Measurements from ENCODE around the gene HOXA9.

HOXA9 gene

GRCh38 chr7:27139334-27140125, 25.8 kb downstream of the HOXA9 start:
- Histone ChIP-seq H3K27ac (ENCODE audit: insufficient read depth, low read depth, low read length, poor library complexity, severe bottlenecking) (no peak overlapping the region), H3K9me3 (ENCODE audit: control insufficient read depth, low read length) (no peaks in the 10 kb centered on the region), H3K4me3 (ENCODE audit: insufficient read depth, low read depth, low read length) (no peak overlapping the region), H3K36me3 (ENCODE audit: control insufficient read depth, insufficient read depth, low read length) (no peaks in the 10 kb centered on the region), H3K4me1 (ENCODE audit: control insufficient read depth, insufficient read depth, low read length) (peaks cover 4% of the 10 kb centered on the region), H3K27me3 (ENCODE audit: control insufficient read depth, insufficient read depth, low read length, poor library complexity, severe bottlenecking) (peaks cover 100% of the 10 kb centered on the region)
- WGBS, 2 experiments, result 1% methylated on average over 53 of the region's 53 CpGs

GRCh38 chr7:27138985-27139333, 26.4 kb downstream of the HOXA9 start:
- H3K36me3 ChIP-seq (ENCODE audit: control insufficient read depth, insufficient read depth, low read length), result no peaks in the 10 kb centered on the region
- no peaks in the 10 kb centered on the region for H3K9me3 ChIP-seq (ENCODE audit: control insufficient read depth, low read length)
- H3K4me3 ChIP-seq (ENCODE audit: insufficient read depth, low read depth, low read length), result no peak overlapping the region
- peaks cover 4% of the 10 kb centered on the region for H3K4me1 ChIP-seq (ENCODE audit: control insufficient read depth, insufficient read depth, low read length)
- peaks cover 100% of the 10 kb centered on the region for H3K27me3 ChIP-seq (ENCODE audit: control insufficient read depth, insufficient read depth, low read length, poor library complexity, severe bottlenecking)
- WGBS, 2 experiments, result 7 to 8% methylated on average over 11 of the region's 11 CpGs
- no peak overlapping the region for H3K27ac ChIP-seq (ENCODE audit: insufficient read depth, low read depth, low read length, poor library complexity, severe bottlenecking)

- peaks cover 4% of the 10 kb centered on the region for H3K4me1 ChIP-seq (ENCODE audit: control insufficient read depth, insufficient read depth, low read length)
- WGBS, 2 experiments, result 25 to 29% methylated on average over 1 of the region's 1 CpG
- H3K36me3 ChIP-seq (ENCODE audit: control insufficient read depth, insufficient read depth, low read length), result no peaks in the 10 kb centered on the region
- peaks cover 100% of the 10 kb centered on the region for H3K27me3 ChIP-seq (ENCODE audit: control insufficient read depth, insufficient read depth, low read length, poor library complexity, severe bottlenecking)
- no peak overlapping the region for H3K4me3 ChIP-seq (ENCODE audit: insufficient read depth, low read depth, low read length)
- H3K27ac ChIP-seq (ENCODE audit: insufficient read depth, low read depth, low read length, poor library complexity, severe bottlenecking), result no peak overlapping the region
- H3K9me3 ChIP-seq (ENCODE audit: control insufficient read depth, low read length), result no peaks in the 10 kb centered on the region
Observed at GRCh38 chr7:27138472-27138871, 26.9 kb downstream of the HOXA9 start.

- Histone ChIP-seq H3K4me3 (ENCODE audit: insufficient read depth, low read depth, low read length) (no peak overlapping the region), H3K27ac (ENCODE audit: insufficient read depth, low read depth, low read length, poor library complexity, severe bottlenecking) (no peak overlapping the region), H3K9me3 (ENCODE audit: control insufficient read depth, low read length) (no peaks in the 10 kb centered on the region), H3K4me1 (ENCODE audit: control insufficient read depth, insufficient read depth, low read length) (peaks cover 4% of the 10 kb centered on the region), H3K36me3 (ENCODE audit: control insufficient read depth, insufficient read depth, low read length) (no peaks in the 10 kb centered on the region), H3K27me3 (ENCODE audit: control insufficient read depth, insufficient read depth, low read length, poor library complexity, severe bottlenecking) (peaks cover 100% of the 10 kb centered on the region)
- WGBS, 2 experiments, result 49 to 65% methylated on average over 2 of the region's 2 CpGs
Observed at GRCh38 chr7:27137640-27138315, 27.6 kb downstream of the HOXA9 start.

- no peak overlapping the region for H3K4me3 ChIP-seq (ENCODE audit: insufficient read depth, low read depth, low read length)
- H3K36me3 ChIP-seq (ENCODE audit: control insufficient read depth, insufficient read depth, low read length), result no peaks in the 10 kb centered on the region
- no peak overlapping the region for H3K27ac ChIP-seq (ENCODE audit: insufficient read depth, low read depth, low read length, poor library complexity, severe bottlenecking)
- 16 to 18% methylated on average over 2 of the region's 2 CpGs for WGBS, 2 experiments
- no peaks in the 10 kb centered on the region for H3K4me1 ChIP-seq (ENCODE audit: control insufficient read depth, insufficient read depth, low read length)
- peaks cover 100% of the 10 kb centered on the region for H3K27me3 ChIP-seq (ENCODE audit: control insufficient read depth, insufficient read depth, low read length, poor library complexity, severe bottlenecking)
- no peaks in the 10 kb centered on the region for H3K9me3 ChIP-seq (ENCODE audit: control insufficient read depth, low read length)
Observed at GRCh38 chr7:27134392-27134791, 30.9 kb downstream of the HOXA9 start.

- no peaks in the 10 kb centered on the region for H3K9me3 ChIP-seq (ENCODE audit: control insufficient read depth, low read length)
- H3K27ac ChIP-seq (ENCODE audit: insufficient read depth, low read depth, low read length, poor library complexity, severe bottlenecking), result no peak overlapping the region
- no peaks in the 10 kb centered on the region for H3K36me3 ChIP-seq (ENCODE audit: control insufficient read depth, insufficient read depth, low read length)
- 15 to 17% methylated on average over 16 to 18 of the region's 18 CpGs for WGBS, 2 experiments
- H3K4me3 ChIP-seq (ENCODE audit: insufficient read depth, low read depth, low read length), result no peak overlapping the region
- H3K27me3 ChIP-seq (ENCODE audit: control insufficient read depth, insufficient read depth, low read length, poor library complexity, severe bottlenecking), result peaks cover 100% of the 10 kb centered on the region
- H3K4me1 ChIP-seq (ENCODE audit: control insufficient read depth, insufficient read depth, low read length), result no peaks in the 10 kb centered on the region
Observed at GRCh38 chr7:27133409-27134231, 31.7 kb downstream of the HOXA9 start.

GRCh38 chr7:27132978-27133377, 32.4 kb downstream of the HOXA9 start:
- H3K27me3 ChIP-seq (ENCODE audit: control insufficient read depth, insufficient read depth, low read length, poor library complexity, severe bottlenecking), result peaks cover 100% of the 10 kb centered on the region
- H3K4me3 ChIP-seq (ENCODE audit: insufficient read depth, low read depth, low read length), result no peak overlapping the region
- no peaks in the 10 kb centered on the region for H3K4me1 ChIP-seq (ENCODE audit: control insufficient read depth, insufficient read depth, low read length)
- H3K9me3 ChIP-seq (ENCODE audit: control insufficient read depth, low read length), result no peaks in the 10 kb centered on the region
- 16 to 30% methylated on average over 6 of the region's 6 CpGs for WGBS, 2 experiments
- no peaks in the 10 kb centered on the region for H3K36me3 ChIP-seq (ENCODE audit: control insufficient read depth, insufficient read depth, low read length)
- H3K27ac ChIP-seq (ENCODE audit: insufficient read depth, low read depth, low read length, poor library complexity, severe bottlenecking), result no peak overlapping the region

- Histone ChIP-seq H3K4me3 (ENCODE audit: insufficient read depth, low read depth, low read length) (no peak overlapping the region), H3K4me1 (ENCODE audit: control insufficient read depth, insufficient read depth, low read length) (no peaks in the 10 kb centered on the region), H3K9me3 (ENCODE audit: control insufficient read depth, low read length) (no peaks in the 10 kb centered on the region), H3K27me3 (ENCODE audit: control insufficient read depth, insufficient read depth, low read length, poor library complexity, severe bottlenecking) (peaks cover 100% of the 10 kb centered on the region), H3K36me3 (ENCODE audit: control insufficient read depth, insufficient read depth, low read length) (no peaks in the 10 kb centered on the region), H3K27ac (ENCODE audit: insufficient read depth, low read depth, low read length, poor library complexity, severe bottlenecking) (no peak overlapping the region)
- WGBS, 2 experiments, result 25 to 37% methylated on average over 2 of the region's 2 CpGs
Observed at GRCh38 chr7:27132214-27132613, 33.1 kb downstream of the HOXA9 start.

- Histone ChIP-seq H3K27me3 (ENCODE audit: control insufficient read depth, insufficient read depth, low read length, poor library complexity, severe bottlenecking) (peaks cover 100% of the 10 kb centered on the region), H3K4me1 (ENCODE audit: control insufficient read depth, insufficient read depth, low read length) (no peaks in the 10 kb centered on the region)
- WGBS, 2 experiments, result 6 to 7% methylated on average over 12 of the region's 12 CpGs
Observed at GRCh38 chr7:27131390-27131819, 33.9 kb downstream of the HOXA9 start.

More at GRCh38 chr7:27131390-27131819, 33.9 kb downstream of the HOXA9 start:
- Histone ChIP-seq H3K36me3 (ENCODE audit: control insufficient read depth, insufficient read depth, low read length) (no peaks in the 10 kb centered on the region), H3K4me3 (ENCODE audit: insufficient read depth, low read depth, low read length) (no peak overlapping the region), H3K9me3 (ENCODE audit: control insufficient read depth, low read length) (no peaks in the 10 kb centered on the region), H3K27ac (ENCODE audit: insufficient read depth, low read depth, low read length, poor library complexity, severe bottlenecking) (no peak overlapping the region)
